ENCODE results near the gene DIPK1A.

The DIPK1A gene

GRCh38 chr1:92957030-92957734 is 4.1 kb downstream of the DIPK1A start:
- TF ChIP-seq FOXM1 (IDR thresholded peaks at IDR 0.05; ENCODE audit: borderline replicate concordance, low read depth) (no peak), NFIC (IDR thresholded peaks at IDR 0.05) (no peak), TEAD4 (IDR thresholded peaks at IDR 0.05) (no peak), TCF12 (IDR thresholded peaks at IDR 0.05; ENCODE audit: low read depth) (no peak), CREB1 (IDR thresholded peaks at IDR 0.05; ENCODE audit: low read depth) (no peak), YY1 (IDR thresholded peaks at IDR 0.05; ENCODE audit: low read depth) (no peak), TAF1 (IDR thresholded peaks at IDR 0.05; ENCODE audit: low read depth) (no peak), REST (IDR thresholded peaks at IDR 0.05; ENCODE audit: low read depth) (no peak), USF1 (IDR thresholded peaks at IDR 0.05) (no peak), RAD21 (IDR thresholded peaks at IDR 0.05; ENCODE audit: low read depth) (no peak), CEBPB (IDR thresholded peaks at IDR 0.05) (no peak), EGR1 (IDR thresholded peaks at IDR 0.05) (no peak), ZBTB7A (IDR thresholded peaks at IDR 0.05; ENCODE audit: low read depth) (no peak)
- TF ChIP-seq, protein P1, sequence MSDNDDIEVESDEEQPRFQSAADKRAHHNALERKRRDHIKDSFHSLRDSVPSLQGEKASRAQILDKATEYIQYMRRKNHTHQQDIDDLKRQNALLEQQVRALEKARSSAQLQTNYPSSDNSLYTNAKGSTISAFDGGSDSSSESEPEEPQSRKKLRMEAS (IDR thresholded peaks at IDR 0.05) = no peak

- no peak for TF ChIP-seq REST (IDR thresholded peaks at IDR 0.05; ENCODE audit: low read depth)
- TF ChIP-seq USF1 (IDR thresholded peaks at IDR 0.05) = no peak
- TF ChIP-seq CEBPB (IDR thresholded peaks at IDR 0.05) = no peak
- no peak for TF ChIP-seq EP300 (IDR thresholded peaks at IDR 0.05; ENCODE audit: borderline replicate concordance)
- no peak for TF ChIP-seq TAF1 (IDR thresholded peaks at IDR 0.05; ENCODE audit: low read depth)
- TF ChIP-seq, protein P1 (IDR thresholded peaks at IDR 0.05) = no peak
- TF ChIP-seq RAD21 (IDR thresholded peaks at IDR 0.05; ENCODE audit: low read depth) = no peak
- no peak for TF ChIP-seq YY1 (IDR thresholded peaks at IDR 0.05; ENCODE audit: low read depth)
Measured at GRCh38 chr1:92956254-92957029, 4.8 kb downstream of the DIPK1A start.

GRCh38 chr1:92953491-92953890 is 7.8 kb downstream of the DIPK1A start:
- no peak for TF ChIP-seq RAD21 (IDR thresholded peaks at IDR 0.05; ENCODE audit: low read depth)
- no peak for TF ChIP-seq CEBPB (IDR thresholded peaks at IDR 0.05)
- no peak for TF ChIP-seq TEAD4 (IDR thresholded peaks at IDR 0.05)
- TF ChIP-seq ZBTB7A (IDR thresholded peaks at IDR 0.05; ENCODE audit: low read depth) = no peak
- no peak for TF ChIP-seq TCF12 (IDR thresholded peaks at IDR 0.05; ENCODE audit: low read depth)
- no peak for TF ChIP-seq REST (IDR thresholded peaks at IDR 0.05; ENCODE audit: low read depth)
- TF ChIP-seq USF1 (IDR thresholded peaks at IDR 0.05) = no peak
- TF ChIP-seq, protein P1 (IDR thresholded peaks at IDR 0.05) = no peak
- TF ChIP-seq FOXM1 (IDR thresholded peaks at IDR 0.05; ENCODE audit: borderline replicate concordance, low read depth) = no peak
- TF ChIP-seq TAF1 (IDR thresholded peaks at IDR 0.05; ENCODE audit: low read depth) = no peak
